ENCODE results near the gene SCAPER.

The SCAPER gene

GRCh38 chr15:76799760-76800159 lies 105.4 kb downstream of the SCAPER start:
- H3K9me3 ChIP-seq (ENCODE audit: severe bottlenecking): no peaks in the 10 kb centered on the region
- DNase-seq (ENCODE audit: low spot score): no peak
- TF ChIP-seq CTCF (IDR thresholded peaks at IDR 0.05; ENCODE audit: poor library complexity, severe bottlenecking): no peak
- peak; percentile 98 for ATAC-seq (ENCODE audit: low read depth)
- no peaks in the 10 kb centered on the region for H3K27me3 ChIP-seq (ENCODE audit: insufficient read depth, poor library complexity, severe bottlenecking)
- H3K4me1 ChIP-seq (ENCODE audit: insufficient read depth, poor library complexity, severe bottlenecking): no peaks in the 10 kb centered on the region
- H3K27ac ChIP-seq (ENCODE audit: poor library complexity, severe bottlenecking): no peak overlapping the region
- H3K36me3 ChIP-seq (ENCODE audit: low read depth): peaks cover 32% of the 10 kb centered on the region
- no peak overlapping the region for H3K4me3 ChIP-seq (ENCODE audit: severe bottlenecking)

GRCh38 chr15:76795217-76795616 lies 109.9 kb downstream of the SCAPER start:
- Histone ChIP-seq H3K36me3 (ENCODE audit: low read depth) (peaks cover 31% of the 10 kb centered on the region), H3K27ac (ENCODE audit: poor library complexity, severe bottlenecking) (no peak overlapping the region), H3K9me3 (ENCODE audit: severe bottlenecking) (no peaks in the 10 kb centered on the region), H3K4me3 (ENCODE audit: severe bottlenecking) (no peak overlapping the region), H3K4me1 (ENCODE audit: insufficient read depth, poor library complexity, severe bottlenecking) (no peaks in the 10 kb centered on the region), H3K27me3 (ENCODE audit: insufficient read depth, poor library complexity, severe bottlenecking) (no peaks in the 10 kb centered on the region)
- DNase-seq (ENCODE audit: low spot score) (no peak), ATAC-seq (ENCODE audit: low read depth) (no peak)
- no peak for TF ChIP-seq CTCF (IDR thresholded peaks at IDR 0.05; ENCODE audit: poor library complexity, severe bottlenecking)

GRCh38 chr15:76793162-76793561 lies 112.0 kb downstream of the SCAPER start:
- H3K27me3 ChIP-seq (ENCODE audit: insufficient read depth, poor library complexity, severe bottlenecking): no peaks in the 10 kb centered on the region
- no peak overlapping the region for H3K27ac ChIP-seq (ENCODE audit: poor library complexity, severe bottlenecking)
- no peak overlapping the region for H3K4me3 ChIP-seq (ENCODE audit: severe bottlenecking)
- no peaks in the 10 kb centered on the region for H3K4me1 ChIP-seq (ENCODE audit: insufficient read depth, poor library complexity, severe bottlenecking)
- no peaks in the 10 kb centered on the region for H3K9me3 ChIP-seq (ENCODE audit: severe bottlenecking)
- DNase-seq (ENCODE audit: low spot score) (no peak), ATAC-seq (ENCODE audit: low read depth) (no peak)
- peaks cover 37% of the 10 kb centered on the region for H3K36me3 ChIP-seq (ENCODE audit: low read depth)
- TF ChIP-seq CTCF (IDR thresholded peaks at IDR 0.05; ENCODE audit: poor library complexity, severe bottlenecking): no peak

DNA sequence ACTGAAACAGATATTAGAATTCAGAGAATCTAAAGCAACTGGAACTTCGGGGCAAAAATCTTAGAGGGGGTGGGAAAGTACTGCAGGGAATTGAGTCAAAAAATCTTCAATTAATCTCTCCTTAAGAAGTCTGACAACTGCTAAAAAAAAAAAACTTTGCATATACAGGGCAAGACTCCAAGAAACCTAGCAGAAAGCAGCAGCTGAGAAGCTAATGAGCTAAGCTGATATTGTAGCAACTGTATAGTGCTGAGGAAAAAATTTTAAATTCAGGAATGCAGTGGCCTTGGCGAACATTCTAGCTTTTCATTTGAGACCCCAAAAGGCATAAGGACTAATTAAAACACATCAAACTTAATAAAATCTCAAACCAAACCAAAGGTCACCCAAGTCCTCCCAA lies 113.6 kb downstream of the SCAPER start:
- no peak for TF ChIP-seq CTCF (IDR thresholded peaks at IDR 0.05; ENCODE audit: poor library complexity, severe bottlenecking)
- ATAC-seq (ENCODE audit: low read depth): no peak
- no peaks in the 10 kb centered on the region for H3K27me3 ChIP-seq (ENCODE audit: insufficient read depth, poor library complexity, severe bottlenecking)
- no peaks in the 10 kb centered on the region for H3K4me1 ChIP-seq (ENCODE audit: insufficient read depth, poor library complexity, severe bottlenecking)
- H3K9me3 ChIP-seq (ENCODE audit: severe bottlenecking): no peaks in the 10 kb centered on the region
- H3K36me3 ChIP-seq (ENCODE audit: low read depth): peaks cover 36% of the 10 kb centered on the region
- H3K27ac ChIP-seq (ENCODE audit: poor library complexity, severe bottlenecking): no peak overlapping the region
- no peak overlapping the region for H3K4me3 ChIP-seq (ENCODE audit: severe bottlenecking)
- DNase-seq (ENCODE audit: low spot score): no peak

GRCh38 chr15:76787273-76787672 lies 117.9 kb downstream of the SCAPER start:
- Histone ChIP-seq H3K4me3 (ENCODE audit: severe bottlenecking) (no peak overlapping the region), H3K36me3 (ENCODE audit: low read depth) (peaks cover 23% of the 10 kb centered on the region), H3K9me3 (ENCODE audit: severe bottlenecking) (no peaks in the 10 kb centered on the region), H3K27me3 (ENCODE audit: insufficient read depth, poor library complexity, severe bottlenecking) (no peaks in the 10 kb centered on the region), H3K4me1 (ENCODE audit: insufficient read depth, poor library complexity, severe bottlenecking) (no peaks in the 10 kb centered on the region), H3K27ac (ENCODE audit: poor library complexity, severe bottlenecking) (no peak overlapping the region)
- DNase-seq (ENCODE audit: low spot score) (no peak), ATAC-seq (ENCODE audit: low read depth) (no peak)
- TF ChIP-seq CTCF (IDR thresholded peaks at IDR 0.05; ENCODE audit: poor library complexity, severe bottlenecking): no peak
